Natural killer cell (primary cell): Measurements from ENCODE around the gene GRID2. TPM values are rescaled to one million over a fixed set of nuclear protein-coding genes. Genes with fewer than 3 reads are reported as not detected.

ENCODE experiments used
- ATAC-seq, 3 donors: fragments of 150-1000 bp in 2 of 3; fragments of 200-7000 bp in 1 of 3; cut with Tn5 transposase; 1 replicate in 1 of 3; 2 replicates in 2 of 3; pipeline ENCODE4 v1.10.0; 2021; ENCODE audit warnings: mild to moderate bottlenecking in 2 of 3, moderate library complexity in 2 of 3
- DNase-seq, 2 donors: peaks; one replicate each; pipeline versions ENCODE4 v3.0.0 to v3.0.0-alpha.2; 2013 to 2021; ENCODE audit warnings: mixed read lengths in 1 of 2
- H3K27ac ChIP-seq: one replicate; pipeline ENCODE4 v1.5.1; 2013; ENCODE audit warnings: mild to moderate bottlenecking, low read length
- H3K27me3 ChIP-seq: one replicate; pipeline ENCODE4 v1.6.1; 2013; ENCODE audit warnings: low read length; ENCODE audit not compliant: control insufficient read depth, insufficient read depth
- H3K36me3 ChIP-seq: one replicate; pipeline ENCODE4 v1.6.1; 2013; ENCODE audit warnings: low read length; ENCODE audit not compliant: control insufficient read depth, insufficient read depth
- H3K4me1 ChIP-seq: one replicate; pipeline ENCODE4 v1.6.1; 2013; ENCODE audit warnings: low read length; ENCODE audit not compliant: control insufficient read depth, insufficient read depth
- H3K4me3 ChIP-seq: one replicate; pipeline ENCODE4 v1.5.1; 2013; ENCODE audit warnings: low read length
- H3K9me3 ChIP-seq: one replicate; pipeline ENCODE4 v1.6.1; 2013; ENCODE audit warnings: low read length; ENCODE audit not compliant: control insufficient read depth, insufficient read depth
- H3K27ac Mint-ChIP-seq, 2 donors: one replicate each; pipeline ENCODE4 v1.8.0; 2022; ENCODE audit warnings: mild to moderate bottlenecking in 2 of 2, mixed read lengths in 2 of 2, moderate library complexity in 1 of 2
- H3K27me3 Mint-ChIP-seq, 2 donors: one replicate each; pipeline ENCODE4 v1.8.0; 2022; ENCODE audit warnings: low read depth in 2 of 2, mixed read lengths in 2 of 2
- H3K36me3 Mint-ChIP-seq: one replicate; pipeline ENCODE4 v1.8.0; 2022; ENCODE audit warnings: mixed read lengths
- H3K4me1 Mint-ChIP-seq, 2 donors: one replicate each; pipeline ENCODE4 v1.8.0; 2022; ENCODE audit warnings: mixed read lengths in 2 of 2
- H3K4me3 Mint-ChIP-seq: one replicate; pipeline ENCODE4 v1.8.0; 2022; ENCODE audit warnings: mild to moderate bottlenecking, moderate library complexity, mixed read lengths
- H3K9me3 Mint-ChIP-seq, 2 donors: one replicate each; pipeline ENCODE4 v1.8.0; 2022; ENCODE audit warnings: mixed read lengths in 2 of 2
- CTCF ChIP-seq: fragments of 200-600 bp; IDR thresholded peaks from one replicate; pipeline ENCODE4 v1.8.0; 2022; ENCODE audit warnings: antibody characterized with exemption
- WGBS: methylation state at CpG from one replicate; pipeline ENCODE4 v1.1.7; 2013; ENCODE audit warnings: missing lambda C conversion rate; ENCODE audit not compliant: insufficient coverage; 5-methylcytosine and 5-hydroxymethylcytosine counted together
- intact Hi-C: fragments of 100-400 bp; cut with micrococcal nuclease; formaldehyde crosslinking; loops from one replicate; pipeline ENCODE4 v1.14.2; 2022
- total RNA-seq, 4 donors: library from RNA; stranded (reverse); fragments of 120-200 nt in 1 of 4; gene quantifications; one replicate each; pipeline versions ENCODE4 v1.2.3 to v1.2.4, GENCODE V29; 2013 to 2022

GRID2 gene
- total RNA-seq, 3 donors from 2014 or later (not counting 1 experiment from before 2014, with no cell fraction given), result not detected

- Histone ChIP-seq H3K27ac (no peak overlapping the region), H3K9me3 (no peaks in the 10 kb centered on the region), H3K36me3 (no peaks in the 10 kb centered on the region), H3K4me1 (no peaks in the 10 kb centered on the region), H3K4me3 (no peak overlapping the region), H3K27me3 (peaks cover 12% of the 10 kb centered on the region)
- Mint-ChIP-seq H3K9me3 (peaks cover 4 to 5% of the 10 kb centered on the region in 2 donors), H3K36me3 (peaks cover 8% of the 10 kb centered on the region), H3K27me3 (peaks cover 6 to 13% of the 10 kb centered on the region in 2 donors), H3K4me3 (no peak overlapping the region), H3K27ac (no peak overlapping the region), H3K4me1 (no peaks in the 10 kb centered on the region)
- intact Hi-C loops, result no loop called here
- WGBS, result 4% methylated on average over 15 of the region's 15 CpGs
- ATAC-seq, result no peak
- DNase-seq, result no peak
- no peak for TF ChIP-seq CTCF
Observed at GRCh38 chr4:92305878-92306520, 2.2 kb downstream of the GRID2 start.

GRCh38 chr4:92307181-92307580 lies 3.4 kb downstream of the GRID2 start:
- no peak overlapping the region for H3K4me3 ChIP-seq
- Mint-ChIP-seq H3K4me1 (no peaks in the 10 kb centered on the region), H3K36me3 (peaks cover 8% of the 10 kb centered on the region), H3K27ac (no peak overlapping the region), H3K4me3 (no peak overlapping the region), H3K9me3 (peaks cover 9 to 10% of the 10 kb centered on the region in 2 donors), H3K27me3 (peaks cover 3 to 12% of the 10 kb centered on the region in 2 donors)
- no peak overlapping the region for H3K27ac ChIP-seq
- DNase-seq, result no peak
- peaks cover 12% of the 10 kb centered on the region for H3K27me3 ChIP-seq
- H3K4me1 ChIP-seq, result no peaks in the 10 kb centered on the region
- 89% methylated on average over 1 of the region's 2 CpGs for WGBS
- H3K9me3 ChIP-seq, result no peaks in the 10 kb centered on the region
- no peak for ATAC-seq
- no peaks in the 10 kb centered on the region for H3K36me3 ChIP-seq
- intact Hi-C loops, result no loop called here
- no peak for TF ChIP-seq CTCF

- Mint-ChIP-seq H3K27ac (no peak overlapping the region), H3K27me3 (peaks cover 0 to 8% of the 10 kb centered on the region in 2 donors), H3K36me3 (peaks cover 8% of the 10 kb centered on the region), H3K9me3 (peaks cover 10 to 11% of the 10 kb centered on the region in 2 donors), H3K4me3 (no peak overlapping the region), H3K4me1 (no peaks in the 10 kb centered on the region)
- H3K27ac ChIP-seq, result no peak overlapping the region
- no peaks in the 10 kb centered on the region for H3K36me3 ChIP-seq
- no peak for ATAC-seq
- no peak for TF ChIP-seq CTCF
- intact Hi-C loops, result no loop called here
- 72% methylated on average over 4 of the region's 4 CpGs for WGBS
- no peak for DNase-seq
- H3K4me1 ChIP-seq, result no peaks in the 10 kb centered on the region
- H3K9me3 ChIP-seq, result no peaks in the 10 kb centered on the region
- H3K27me3 ChIP-seq, result peaks cover 12% of the 10 kb centered on the region
- H3K4me3 ChIP-seq, result no peak overlapping the region
Observed at GRCh38 chr4:92307866-92308265, 4.1 kb downstream of the GRID2 start.

GRCh38 chr4:92317047-92317446 lies 13.3 kb downstream of the GRID2 start:
- no peaks in the 10 kb centered on the region for H3K9me3 ChIP-seq
- no peak overlapping the region for H3K27ac Mint-ChIP-seq
- H3K27me3 Mint-ChIP-seq, result no peaks in the 10 kb centered on the region
- no peak for TF ChIP-seq CTCF
- H3K27me3 ChIP-seq, result no peaks in the 10 kb centered on the region
- ATAC-seq, result no peak
- WGBS, result no CpG with 5 or more reads among the region's 1 CpG
- H3K4me1 Mint-ChIP-seq, result no peaks in the 10 kb centered on the region
- intact Hi-C loops, result no loop called here
- H3K27ac ChIP-seq, result no peak overlapping the region
- no peaks in the 10 kb centered on the region for H3K4me1 ChIP-seq
- H3K4me3 ChIP-seq, result no peak overlapping the region
- H3K36me3 ChIP-seq, result no peaks in the 10 kb centered on the region
- no peak for DNase-seq
- H3K36me3 Mint-ChIP-seq, result no peaks in the 10 kb centered on the region
- no peak overlapping the region for H3K4me3 Mint-ChIP-seq
- peaks cover 12 to 17% of the 10 kb centered on the region in 2 donors for H3K9me3 Mint-ChIP-seq
